ENCODE results near the gene FERMT2. TPM values are rescaled to one million over a fixed set of nuclear protein-coding genes. Genes with fewer than 3 reads are reported as not detected.

Gene FERMT2
- total and polyA plus RNA-seq, 2 donors (not counting 1 experiment from before 2014, with no cell fraction given): 0.05 TPM; not detected in 1

GRCh38 chr14:52906141-52906601 lies 44.7 kb downstream of the FERMT2 start:
- Histone ChIP-seq H2AFZ (ENCODE audit: insufficient read depth, low read depth, low read length, poor library complexity, severe bottlenecking) (no peak overlapping the region), H3K9me3 (ENCODE audit: control extremely low read depth in 1 of 3, control insufficient read depth in 2 of 3, insufficient read depth in 1 of 3, low read length in 2 of 3) (no peaks in the 10 kb centered on the region), H3K4me3 (ENCODE audit: control extremely low read depth in 1 of 5, extremely low read depth in 1 of 5, insufficient read depth in 1 of 5, low read depth in 2 of 5, low read length in 4 of 5) (no peak overlapping the region), H3K79me2 (ENCODE audit: control insufficient read depth, insufficient read depth, low read length) (no peaks in the 10 kb centered on the region), H3K27me3 (replicated peaks in 1 of 4; ENCODE audit: control extremely low read depth in 1 of 4, control insufficient read depth in 3 of 4, insufficient read depth in 4 of 4, low read length in 3 of 4) (no peaks in the 10 kb centered on the region), H3K9ac (ENCODE audit: low read length) (no peak overlapping the region), H3K4me1 (ENCODE audit: control insufficient read depth in 2 of 2, insufficient read depth in 2 of 2, low read length in 2 of 2) (no peaks in the 10 kb centered on the region), H4K20me1 (ENCODE audit: control insufficient read depth, insufficient read depth, low read length, poor library complexity, severe bottlenecking) (no peaks in the 10 kb centered on the region), H3K36me3 (replicated peaks in 1 of 2; ENCODE audit: control extremely low read depth in 1 of 2, control insufficient read depth in 1 of 2, extremely low read depth in 1 of 2, insufficient read depth in 2 of 2, low read length in 1 of 2) (no peaks in the 10 kb centered on the region), H3K4me2 (replicated peaks; ENCODE audit: low read depth, low read length, poor library complexity, severe bottlenecking) (no peak overlapping the region), H3K27ac (ENCODE audit: low read length in 2 of 2) (no peak overlapping the region)
- no peak for DNase-seq
- ChIA-PET POLR2A (no interaction called here), CTCF (interaction anchor here (0.6 to 0.8 kb wide), 2 partner anchors 31 to 1589 kb away, joined by 3 to 4 read pairs; no protein-coding TSS in a partner anchor)
- no CpG with 5 or more reads among the region's 3 CpGs for WGBS (ENCODE audit: insufficient coverage)
- Mint-ChIP-seq H3K27ac (no peak overlapping the region), H3K4me1 (no peaks in the 10 kb centered on the region), H3K9me3 (ENCODE audit: insufficient read depth) (no peaks in the 10 kb centered on the region), H3K27me3 (peaks cover 4% of the 10 kb centered on the region), H3K4me3 (no peak overlapping the region)
- no peak for ATAC-seq (ENCODE audit: low read depth)
- intact Hi-C loops (cut with micrococcal nuclease): no loop called here
- TF ChIP-seq CTCF (IDR thresholded peaks at IDR 0.05) (no peak), EZH2 (IDR thresholded peaks at IDR 0.05; ENCODE audit: borderline replicate concordance, insufficient read depth, low read depth, low read length, poor library complexity, severe bottlenecking) (no peak)

GRCh38 chr14:52902971-52903619 lies 47.8 kb downstream of the FERMT2 start:
- Mint-ChIP-seq H3K27me3 (peaks cover 8% of the 10 kb centered on the region), H3K9me3 (ENCODE audit: insufficient read depth) (no peaks in the 10 kb centered on the region), H3K4me1 (no peaks in the 10 kb centered on the region), H3K27ac (no peak overlapping the region), H3K4me3 (no peak overlapping the region)
- no peaks in the 10 kb centered on the region for H3K4me1 ChIP-seq (ENCODE audit: control insufficient read depth in 2 of 2, insufficient read depth in 2 of 2, low read length in 2 of 2)
- H4K20me1 ChIP-seq (ENCODE audit: control insufficient read depth, insufficient read depth, low read length, poor library complexity, severe bottlenecking): no peaks in the 10 kb centered on the region
- CTCF ChIA-PET: no interaction called here
- DNase-seq (no peak), ATAC-seq (ENCODE audit: low read depth) (no peak)
- POLR2A ChIA-PET: no interaction called here
- no peaks in the 10 kb centered on the region for H3K36me3 ChIP-seq (replicated peaks in 1 of 2; ENCODE audit: control extremely low read depth in 1 of 2, control insufficient read depth in 1 of 2, extremely low read depth in 1 of 2, insufficient read depth in 2 of 2, low read length in 1 of 2)
- WGBS (ENCODE audit: insufficient coverage): no CpG with 5 or more reads among the region's 2 CpGs
- no peaks in the 10 kb centered on the region for H3K79me2 ChIP-seq (ENCODE audit: control insufficient read depth, insufficient read depth, low read length)
- intact Hi-C loops (cut with micrococcal nuclease): no loop called here
- no peak overlapping the region for H2AFZ ChIP-seq (ENCODE audit: insufficient read depth, low read depth, low read length, poor library complexity, severe bottlenecking)
- no peak overlapping the region for H3K9ac ChIP-seq (ENCODE audit: low read length)
- no peak overlapping the region for H3K4me2 ChIP-seq (replicated peaks; ENCODE audit: low read depth, low read length, poor library complexity, severe bottlenecking)
- TF ChIP-seq CTCF (IDR thresholded peaks at IDR 0.05) (no peak), EZH2 (IDR thresholded peaks at IDR 0.05; ENCODE audit: borderline replicate concordance, insufficient read depth, low read depth, low read length, poor library complexity, severe bottlenecking) (no peak)
- no peak overlapping the region for H3K4me3 ChIP-seq (ENCODE audit: control extremely low read depth in 1 of 5, extremely low read depth in 1 of 5, insufficient read depth in 1 of 5, low read depth in 2 of 5, low read length in 4 of 5)
- no peak overlapping the region for H3K27ac ChIP-seq (ENCODE audit: low read length in 2 of 2)
- no peaks in the 10 kb centered on the region for H3K9me3 ChIP-seq (ENCODE audit: control extremely low read depth in 1 of 3, control insufficient read depth in 2 of 3, insufficient read depth in 1 of 3, low read length in 2 of 3)
- H3K27me3 ChIP-seq (replicated peaks in 1 of 4; ENCODE audit: control extremely low read depth in 1 of 4, control insufficient read depth in 3 of 4, insufficient read depth in 4 of 4, low read length in 3 of 4): no peaks in the 10 kb centered on the region

All from B cell (primary cell).